ENCODE data around the gene SLC45A2.

GRCh38 chr5:34002629-34003328 lies 18.3 kb upstream of the SLC45A2 start:
- TF ChIP-seq CTCF (IDR thresholded peaks at IDR 0.05) (no peak), EP300 (IDR thresholded peaks at IDR 0.05) (no peak)
